WTC11 (cell line): ENCODE results near the gene VWA8. TPM values are rescaled to one million over a fixed set of nuclear protein-coding genes. Genes with fewer than 3 reads are reported as not detected.

ENCODE experiments used
- ATAC-seq: fragments of 200-7000 bp; cut with Tn5 transposase; 2 replicates; pipeline ENCODE4 v1.10.0; 2021; ENCODE audit warnings: mild to moderate bottlenecking, moderate library complexity
- CTCF ChIA-PET: fragments of 300-600 bp; sonication (Branson Sonifier 250); formaldehyde crosslinking; loops from one replicate; lab custom pipeline; 2021; ENCODE audit warnings: antibody characterized with exemption; lab: Charles Lee
- POLR2A ChIA-PET: fragments of 350-600 bp; sonication (Branson Sonifier 250); formaldehyde crosslinking; loops from one replicate; lab custom pipeline; 2021; ENCODE audit warnings: antibody characterized with exemption; lab: Charles Lee
- DNase-seq: peaks from one replicate; pipeline ENCODE4 v3.0.0; 2021; ENCODE audit warnings: low spot score
- H3K27ac Mint-ChIP-seq: 2 replicates; pipeline ENCODE4 v1.8.0; 2021; ENCODE audit warnings: mixed read lengths
- H3K27me3 Mint-ChIP-seq: 2 replicates; pipeline ENCODE4 v1.8.0; 2021; ENCODE audit warnings: low read depth, mild to moderate bottlenecking, moderate library complexity, mixed read lengths
- H3K36me3 Mint-ChIP-seq: 2 replicates; pipeline ENCODE4 v1.8.0; 2021; ENCODE audit warnings: mixed read lengths
- H3K4me1 Mint-ChIP-seq: 2 replicates; pipeline ENCODE4 v1.8.0; 2022; ENCODE audit warnings: mixed read lengths
- H3K4me3 Mint-ChIP-seq: 2 replicates; pipeline ENCODE4 v1.8.0; 2021; ENCODE audit warnings: mild to moderate bottlenecking, moderate library complexity, mixed read lengths
- H3K9me3 Mint-ChIP-seq: 2 replicates; pipeline ENCODE4 v1.8.0; 2021; ENCODE audit warnings: mixed read lengths
- CBFB ChIP-seq: sonication (generic); formaldehyde crosslinking; IDR thresholded peaks from 2 replicates; pipeline ENCODE4 v1.8.1; 2022; ENCODE audit warnings: mild to moderate bottlenecking, low read depth, missing genetic modification reagents
- CREB1 ChIP-seq: sonication (generic); formaldehyde crosslinking; IDR thresholded peaks from 2 replicates; pipeline ENCODE4 v1.8.0; 2023; ENCODE audit warnings: mild to moderate bottlenecking, missing genetic modification reagents
- EMX1 ChIP-seq: fragments of 250-450 bp; sonication (Bioruptor Pico); IDR thresholded peaks from 2 replicates; pipeline ENCODE4 v1.8.0; 2021; ENCODE audit warnings: mild to moderate bottlenecking
- ETV6 ChIP-seq: sonication (generic); formaldehyde crosslinking; IDR thresholded peaks from 2 replicates; pipeline ENCODE4 v1.8.1; 2022; ENCODE audit warnings: mild to moderate bottlenecking, missing genetic modification reagents
- GABPB1 ChIP-seq: sonication (generic); formaldehyde crosslinking; IDR thresholded peaks from 2 replicates; pipeline ENCODE4 v1.8.1; 2023; ENCODE audit warnings: mild to moderate bottlenecking, missing genetic modification reagents
- JAZF1 ChIP-seq: fragments of 250-450 bp; sonication (Bioruptor Pico); IDR thresholded peaks from 2 replicates; pipeline ENCODE4 v1.9.0; 2021; ENCODE audit warnings: moderate library complexity, mild to moderate bottlenecking, inconsistent platforms
- NR2C2 ChIP-seq: sonication (generic); formaldehyde crosslinking; IDR thresholded peaks from 2 replicates; pipeline ENCODE4 v1.8.0; 2022; ENCODE audit warnings: mild to moderate bottlenecking, missing genetic modification reagents
- NR3C1 ChIP-seq: sonication (generic); formaldehyde crosslinking; conservative IDR thresholded peaks from 2 replicates; pipeline ENCODE4 v1.8.1; 2023; ENCODE audit warnings: low read depth, mild to moderate bottlenecking, missing genetic modification reagents
- OVOL2 ChIP-seq: fragments of 250-450 bp; sonication (Bioruptor Pico); IDR thresholded peaks from 2 replicates; pipeline ENCODE4 v1.9.0; 2021; ENCODE audit warnings: mild to moderate bottlenecking, borderline replicate concordance
- TP53 ChIP-seq: sonication (generic); formaldehyde crosslinking; IDR thresholded peaks from 2 replicates; pipeline ENCODE4 v1.8.1; 2023; ENCODE audit warnings: mild to moderate bottlenecking, missing genetic modification reagents
- ZNF317 ChIP-seq: sonication (generic); formaldehyde crosslinking; IDR thresholded peaks from 2 replicates; pipeline ENCODE4 v1.8.1; 2023; ENCODE audit warnings: low read depth, mild to moderate bottlenecking, moderate library complexity, missing genetic modification reagents, borderline replicate concordance
- total RNA-seq: library from RNA; stranded (reverse); gene quantifications from 3 replicates; pipeline ENCODE4 v1.2.3, GENCODE V29; 2021
- TF ChIP-seq, protein P1 (sequence below): sonication (generic); formaldehyde crosslinking; IDR thresholded peaks from 2 replicates; pipeline ENCODE4 v1.8.1; 2022; ENCODE audit warnings: mild to moderate bottlenecking, moderate library complexity, missing genetic modification reagents
- TF ChIP-seq, protein P2 (sequence below): sonication (generic); formaldehyde crosslinking; IDR thresholded peaks from 2 replicates; pipeline ENCODE4 v1.8.1; 2023; ENCODE audit warnings: mild to moderate bottlenecking, missing genetic modification reagents
- TF ChIP-seq, protein P3 (sequence below): sonication (generic); formaldehyde crosslinking; IDR thresholded peaks from 2 replicates; pipeline ENCODE4 v1.8.1; 2023; ENCODE audit warnings: mild to moderate bottlenecking, moderate library complexity, missing genetic modification reagents
- TF ChIP-seq, protein P4 (sequence below): sonication (generic); formaldehyde crosslinking; IDR thresholded peaks from 2 replicates; pipeline ENCODE4 v1.8.0; 2023; ENCODE audit warnings: missing genetic modification reagents
- TF ChIP-seq, protein P5 (sequence below): fragments of 250-450 bp; sonication (Bioruptor Pico); IDR thresholded peaks from 2 replicates; pipeline ENCODE4 v1.9.0; 2021; ENCODE audit warnings: moderate library complexity, mild to moderate bottlenecking, inconsistent platforms, borderline replicate concordance
- TF ChIP-seq, protein P6 (sequence below): fragments of 250-450 bp; sonication (Bioruptor Pico); IDR thresholded peaks from 2 replicates; pipeline ENCODE4 v1.8.0; 2021; ENCODE audit warnings: mild to moderate bottlenecking
- TF ChIP-seq, protein P7 (sequence below): fragments of 250-450 bp; sonication (Bioruptor Pico); IDR thresholded peaks from 2 replicates; pipeline ENCODE4 v2.1.2; 2022; ENCODE audit warnings: mild to moderate bottlenecking, moderate library complexity
- TF ChIP-seq, protein P8 (sequence below): sonication (generic); formaldehyde crosslinking; IDR thresholded peaks from 2 replicates; pipeline ENCODE4 v1.8.1; 2023; ENCODE audit warnings: mild to moderate bottlenecking, missing genetic modification reagents, moderate library complexity
- TF ChIP-seq, protein P9 (sequence below): fragments of 250-450 bp; sonication (Bioruptor Pico); IDR thresholded peaks from 2 replicates; pipeline ENCODE4 v1.9.0; 2021; ENCODE audit warnings: mild to moderate bottlenecking
- TF ChIP-seq, protein P10 (sequence below): sonication (generic); formaldehyde crosslinking; IDR thresholded peaks from 2 replicates; pipeline ENCODE4 v1.8.1; 2022; ENCODE audit warnings: missing genetic modification reagents, borderline replicate concordance

VWA8 gene
- total RNA-seq, 1 experiment from 2014 or later, result 19.9 TPM

DNA sequence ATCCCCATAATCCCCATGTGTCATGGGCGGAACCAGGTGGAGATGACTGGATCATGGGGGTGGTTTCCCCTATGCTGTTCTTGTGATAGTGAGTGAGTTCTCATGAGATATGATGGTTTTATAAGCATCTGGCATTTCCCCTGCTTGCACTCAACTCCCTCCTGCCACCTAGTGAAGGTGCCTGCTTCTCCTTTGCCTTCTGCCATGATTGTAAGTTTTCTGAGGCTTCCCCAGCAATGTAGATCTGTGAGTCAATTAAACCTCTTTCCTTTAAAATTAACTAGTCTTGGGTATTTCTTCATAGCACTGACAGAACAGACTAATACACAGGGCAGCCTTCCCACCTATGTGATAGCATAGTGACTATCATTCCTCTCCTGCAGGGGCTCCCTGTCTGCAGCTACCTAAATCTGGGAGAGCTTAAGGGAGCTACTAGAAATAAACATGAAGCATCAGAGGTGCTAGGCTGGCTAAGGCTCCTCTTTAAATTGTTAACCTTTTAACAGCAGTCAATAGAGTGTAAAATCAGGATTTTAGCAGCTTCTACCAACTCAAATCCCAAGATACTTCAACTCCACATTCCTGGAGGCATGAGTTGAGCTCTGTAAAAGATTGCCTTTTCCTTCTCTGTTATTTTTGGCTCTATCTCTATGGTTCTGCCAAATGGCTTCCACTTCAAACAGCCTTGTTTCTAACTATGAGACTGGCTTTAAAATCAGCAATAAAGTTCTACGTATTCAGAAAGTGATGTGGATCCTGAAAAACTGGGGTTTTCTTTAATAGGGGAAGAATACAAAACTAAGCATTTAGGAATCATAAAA, 112.3 kb downstream of the VWA8 start:
- no peak for DNase-seq
- peak; percentile 48; the same call in 1 of the 2 replicates for ATAC-seq
- H3K27ac Mint-ChIP-seq, result no peak overlapping the region
- peaks cover 18% of the 10 kb centered on the region for H3K9me3 Mint-ChIP-seq
- no peak for TF ChIP-seq TP53 (CRISPR knock-in tag)
- TF ChIP-seq, protein P1, sequence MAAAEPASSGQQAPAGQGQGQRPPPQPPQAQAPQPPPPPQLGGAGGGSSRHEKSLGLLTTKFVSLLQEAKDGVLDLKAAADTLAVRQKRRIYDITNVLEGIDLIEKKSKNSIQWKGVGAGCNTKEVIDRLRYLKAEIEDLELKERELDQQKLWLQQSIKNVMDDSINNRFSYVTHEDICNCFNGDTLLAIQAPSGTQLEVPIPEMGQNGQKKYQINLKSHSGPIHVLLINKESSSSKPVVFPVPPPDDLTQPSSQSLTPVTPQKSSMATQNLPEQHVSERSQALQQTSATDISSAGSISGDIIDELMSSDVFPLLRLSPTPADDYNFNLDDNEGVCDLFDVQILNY (CRISPR knock-in tag), result no peak
- TF ChIP-seq, protein P2, sequence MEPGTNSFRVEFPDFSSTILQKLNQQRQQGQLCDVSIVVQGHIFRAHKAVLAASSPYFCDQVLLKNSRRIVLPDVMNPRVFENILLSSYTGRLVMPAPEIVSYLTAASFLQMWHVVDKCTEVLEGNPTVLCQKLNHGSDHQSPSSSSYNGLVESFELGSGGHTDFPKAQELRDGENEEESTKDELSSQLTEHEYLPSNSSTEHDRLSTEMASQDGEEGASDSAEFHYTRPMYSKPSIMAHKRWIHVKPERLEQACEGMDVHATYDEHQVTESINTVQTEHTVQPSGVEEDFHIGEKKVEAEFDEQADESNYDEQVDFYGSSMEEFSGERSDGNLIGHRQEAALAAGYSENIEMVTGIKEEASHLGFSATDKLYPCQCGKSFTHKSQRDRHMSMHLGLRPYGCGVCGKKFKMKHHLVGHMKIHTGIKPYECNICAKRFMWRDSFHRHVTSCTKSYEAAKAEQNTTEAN (CRISPR knock-in tag), result no peak
- TF ChIP-seq, protein P3, sequence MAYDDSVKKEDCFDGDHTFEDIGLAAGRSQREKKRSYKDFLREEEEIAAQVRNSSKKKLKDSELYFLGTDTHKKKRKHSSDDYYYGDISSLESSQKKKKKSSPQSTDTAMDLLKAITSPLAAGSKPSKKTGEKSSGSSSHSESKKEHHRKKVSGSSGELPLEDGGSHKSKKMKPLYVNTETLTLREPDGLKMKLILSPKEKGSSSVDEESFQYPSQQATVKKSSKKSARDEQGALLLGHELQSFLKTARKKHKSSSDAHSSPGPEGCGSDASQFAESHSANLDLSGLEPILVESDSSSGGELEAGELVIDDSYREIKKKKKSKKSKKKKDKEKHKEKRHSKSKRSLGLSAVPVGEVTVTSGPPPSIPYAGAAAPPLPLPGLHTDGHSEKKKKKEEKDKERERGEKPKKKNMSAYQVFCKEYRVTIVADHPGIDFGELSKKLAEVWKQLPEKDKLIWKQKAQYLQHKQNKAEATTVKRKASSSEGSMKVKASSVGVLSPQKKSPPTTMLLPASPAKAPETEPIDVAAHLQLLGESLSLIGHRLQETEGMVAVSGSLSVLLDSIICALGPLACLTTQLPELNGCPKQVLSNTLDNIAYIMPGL (CRISPR knock-in tag), result no peak
- no peak for TF ChIP-seq NR3C1
- TF ChIP-seq, protein P4, sequence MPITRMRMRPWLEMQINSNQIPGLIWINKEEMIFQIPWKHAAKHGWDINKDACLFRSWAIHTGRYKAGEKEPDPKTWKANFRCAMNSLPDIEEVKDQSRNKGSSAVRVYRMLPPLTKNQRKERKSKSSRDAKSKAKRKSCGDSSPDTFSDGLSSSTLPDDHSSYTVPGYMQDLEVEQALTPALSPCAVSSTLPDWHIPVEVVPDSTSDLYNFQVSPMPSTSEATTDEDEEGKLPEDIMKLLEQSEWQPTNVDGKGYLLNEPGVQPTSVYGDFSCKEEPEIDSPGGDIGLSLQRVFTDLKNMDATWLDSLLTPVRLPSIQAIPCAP (CRISPR knock-in tag), result no peak
- TF ChIP-seq GABPB1 (CRISPR knock-in tag), result no peak
- TF ChIP-seq NR2C2, result no peak
- no peak for TF ChIP-seq CREB1 (CRISPR knock-in tag)
- peaks cover 21% of the 10 kb centered on the region for H3K36me3 Mint-ChIP-seq
- no peaks in the 10 kb centered on the region for H3K4me1 Mint-ChIP-seq
- H3K4me3 Mint-ChIP-seq, result no peak overlapping the region
- no peaks in the 10 kb centered on the region for H3K27me3 Mint-ChIP-seq
- ChIA-PET POLR2A (no interaction called here), CTCF (interaction anchor here (1.1 to 1.2 kb wide), 4 partner anchors 12 to 199 kb away, joined by 3 read pairs; no protein-coding TSS in a partner anchor)

DNA sequence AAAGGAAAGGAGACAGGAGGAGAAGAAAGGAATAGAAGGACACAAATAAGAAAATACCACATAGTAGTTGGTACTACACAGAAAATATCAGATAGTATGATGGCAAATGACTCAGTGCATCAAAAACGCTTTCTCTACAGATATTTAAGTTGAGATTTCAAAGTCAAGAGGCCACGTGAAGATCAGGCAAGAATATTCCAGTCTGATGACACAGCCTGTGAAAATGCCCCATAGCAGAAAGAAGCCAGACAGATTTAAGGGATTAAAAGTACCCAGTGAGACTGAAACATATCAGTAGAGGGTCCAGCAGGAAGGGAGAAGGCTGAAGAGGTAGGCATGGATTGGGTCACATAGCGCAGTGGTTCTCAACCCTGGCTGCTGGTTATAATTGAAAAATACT, 113.7 kb downstream of the VWA8 start:
- ChIA-PET POLR2A (no interaction called here), CTCF (no interaction called here)
- H3K4me3 Mint-ChIP-seq, result no peak overlapping the region
- peaks cover 7% of the 10 kb centered on the region for H3K9me3 Mint-ChIP-seq
- H3K36me3 Mint-ChIP-seq, result peaks cover 9% of the 10 kb centered on the region
- no peak overlapping the region; the same call in 1 of the 2 replicates for H3K27ac Mint-ChIP-seq
- ATAC-seq, result no peak
- no peaks in the 10 kb centered on the region for H3K4me1 Mint-ChIP-seq
- H3K27me3 Mint-ChIP-seq, result no peaks in the 10 kb centered on the region
- DNase-seq, result no peak
- TF ChIP-seq, protein P5, sequence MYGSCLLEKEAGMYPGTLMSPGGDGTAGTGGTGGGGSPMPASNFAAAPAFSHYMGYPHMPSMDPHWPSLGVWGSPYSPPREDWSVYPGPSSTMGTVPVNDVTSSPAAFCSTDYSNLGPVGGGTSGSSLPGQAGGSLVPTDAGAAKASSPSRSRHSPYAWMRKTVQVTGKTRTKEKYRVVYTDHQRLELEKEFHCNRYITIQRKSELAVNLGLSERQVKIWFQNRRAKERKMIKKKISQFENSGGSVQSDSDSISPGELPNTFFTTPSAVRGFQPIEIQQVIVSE (CRISPR knock-in tag), result no peak
- TF ChIP-seq EMX1, result no peak
- no peak for TF ChIP-seq NR3C1
- TF ChIP-seq, protein P6, sequence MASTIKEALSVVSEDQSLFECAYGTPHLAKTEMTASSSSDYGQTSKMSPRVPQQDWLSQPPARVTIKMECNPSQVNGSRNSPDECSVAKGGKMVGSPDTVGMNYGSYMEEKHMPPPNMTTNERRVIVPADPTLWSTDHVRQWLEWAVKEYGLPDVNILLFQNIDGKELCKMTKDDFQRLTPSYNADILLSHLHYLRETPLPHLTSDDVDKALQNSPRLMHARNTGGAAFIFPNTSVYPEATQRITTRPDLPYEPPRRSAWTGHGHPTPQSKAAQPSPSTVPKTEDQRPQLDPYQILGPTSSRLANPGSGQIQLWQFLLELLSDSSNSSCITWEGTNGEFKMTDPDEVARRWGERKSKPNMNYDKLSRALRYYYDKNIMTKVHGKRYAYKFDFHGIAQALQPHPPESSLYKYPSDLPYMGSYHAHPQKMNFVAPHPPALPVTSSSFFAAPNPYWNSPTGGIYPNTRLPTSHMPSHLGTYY (CRISPR knock-in tag), result no peak
- TF ChIP-seq ZNF317, result no peak
- TF ChIP-seq ETV6 (CRISPR knock-in tag), result no peak
- no peak for TF ChIP-seq OVOL2 (CRISPR knock-in tag)
- TF ChIP-seq CBFB (CRISPR knock-in tag), result no peak
- TF ChIP-seq, protein P7, sequence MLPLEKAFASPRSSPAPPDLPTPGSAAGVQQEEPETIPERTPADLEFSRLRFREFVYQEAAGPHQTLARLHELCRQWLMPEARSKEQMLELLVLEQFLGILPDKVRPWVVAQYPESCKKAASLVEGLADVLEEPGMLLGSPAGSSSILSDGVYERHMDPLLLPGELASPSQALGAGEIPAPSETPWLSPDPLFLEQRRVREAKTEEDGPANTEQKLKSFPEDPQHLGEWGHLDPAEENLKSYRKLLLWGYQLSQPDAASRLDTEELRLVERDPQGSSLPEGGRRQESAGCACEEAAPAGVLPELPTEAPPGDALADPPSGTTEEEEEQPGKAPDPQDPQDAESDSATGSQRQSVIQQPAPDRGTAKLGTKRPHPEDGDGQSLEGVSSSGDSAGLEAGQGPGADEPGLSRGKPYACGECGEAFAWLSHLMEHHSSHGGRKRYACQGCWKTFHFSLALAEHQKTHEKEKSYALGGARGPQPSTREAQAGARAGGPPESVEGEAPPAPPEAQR (CRISPR knock-in tag), result no peak
- TF ChIP-seq, protein P8, sequence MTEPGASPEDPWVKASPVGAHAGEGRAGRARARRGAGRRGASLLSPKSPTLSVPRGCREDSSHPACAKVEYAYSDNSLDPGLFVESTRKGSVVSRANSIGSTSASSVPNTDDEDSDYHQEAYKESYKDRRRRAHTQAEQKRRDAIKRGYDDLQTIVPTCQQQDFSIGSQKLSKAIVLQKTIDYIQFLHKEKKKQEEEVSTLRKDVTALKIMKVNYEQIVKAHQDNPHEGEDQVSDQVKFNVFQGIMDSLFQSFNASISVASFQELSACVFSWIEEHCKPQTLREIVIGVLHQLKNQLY (CRISPR knock-in tag), result no peak
- TF ChIP-seq, protein P9, sequence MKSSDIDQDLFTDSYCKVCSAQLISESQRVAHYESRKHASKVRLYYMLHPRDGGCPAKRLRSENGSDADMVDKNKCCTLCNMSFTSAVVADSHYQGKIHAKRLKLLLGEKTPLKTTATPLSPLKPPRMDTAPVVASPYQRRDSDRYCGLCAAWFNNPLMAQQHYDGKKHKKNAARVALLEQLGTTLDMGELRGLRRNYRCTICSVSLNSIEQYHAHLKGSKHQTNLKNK (CRISPR knock-in tag), result no peak
- TF ChIP-seq, protein P10, sequence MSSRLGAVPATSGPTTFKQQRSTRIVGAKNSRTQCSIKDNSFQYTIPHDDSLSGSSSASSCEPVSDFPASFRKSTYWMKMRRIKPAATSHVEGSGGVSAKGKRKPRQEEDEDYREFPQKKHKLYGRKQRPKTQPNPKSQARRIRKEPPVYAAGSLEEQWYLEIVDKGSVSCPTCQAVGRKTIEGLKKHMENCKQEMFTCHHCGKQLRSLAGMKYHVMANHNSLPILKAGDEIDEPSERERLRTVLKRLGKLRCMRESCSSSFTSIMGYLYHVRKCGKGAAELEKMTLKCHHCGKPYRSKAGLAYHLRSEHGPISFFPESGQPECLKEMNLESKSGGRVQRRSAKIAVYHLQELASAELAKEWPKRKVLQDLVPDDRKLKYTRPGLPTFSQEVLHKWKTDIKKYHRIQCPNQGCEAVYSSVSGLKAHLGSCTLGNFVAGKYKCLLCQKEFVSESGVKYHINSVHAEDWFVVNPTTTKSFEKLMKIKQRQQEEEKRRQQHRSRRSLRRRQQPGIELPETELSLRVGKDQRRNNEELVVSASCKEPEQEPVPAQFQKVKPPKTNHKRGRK (CRISPR knock-in tag), result no peak
- no peak for TF ChIP-seq JAZF1
